HUES64 (cell line): Measurements from ENCODE around the gene PI4KB.

Experiments
- H3K27ac ChIP-seq: 2 replicates; pipeline ENCODE4 v1.7.0; 2013; ENCODE audit warnings: low read depth, low read length, inconsistent platforms
- H3K27me3 ChIP-seq: 2 replicates; pipeline ENCODE4 v1.6.1; 2013; ENCODE audit warnings: mild to moderate bottlenecking, low read length; ENCODE audit not compliant: insufficient read depth
- H3K36me3 ChIP-seq: 2 replicates; pipeline ENCODE4 v1.6.1; 2013; ENCODE audit warnings: mild to moderate bottlenecking, low read length; ENCODE audit not compliant: insufficient read depth
- H3K4me1 ChIP-seq: 2 replicates; pipeline ENCODE4 v1.6.1; 2013; ENCODE audit warnings: mild to moderate bottlenecking, low read length, moderate library complexity; ENCODE audit not compliant: insufficient read depth
- H3K4me3 ChIP-seq: 2 replicates; pipeline ENCODE4 v1.5.1; 2013; ENCODE audit warnings: mild to moderate bottlenecking, low read length, moderate library complexity
- H3K9ac ChIP-seq: 2 replicates; pipeline ENCODE4 v1.6.1; 2013; ENCODE audit warnings: mild to moderate bottlenecking, low read depth, low read length
- H3K9me3 ChIP-seq: 2 replicates; pipeline ENCODE4 v1.6.1; 2013; ENCODE audit warnings: low read depth, low read length; ENCODE audit not compliant: insufficient read depth
- WGBS: fragments of 150-250, 120-280 bp; methylation state at CpG from one replicate; pipeline ENCODE4 v1.1.7; 2013; ENCODE audit warnings: missing lambda C conversion rate; 5-methylcytosine and 5-hydroxymethylcytosine counted together

The PI4KB gene

GRCh38 chr1:151294742-151295462 is 32.3 kb downstream of the PI4KB start:
- Histone ChIP-seq H3K9ac (peak overlapping the region; percentile 19), H3K4me3 (peak overlapping the region; percentile 4; the same call in 1 of the 2 replicates), H3K27ac (peak overlapping the region; percentile 88), H3K9me3 (no peaks in the 10 kb centered on the region), H3K27me3 (no peaks in the 10 kb centered on the region), H3K4me1 (peaks cover 20% of the 10 kb centered on the region), H3K36me3 (peaks cover 69% of the 10 kb centered on the region)
- 54% methylated on average over 2 of the region's 2 CpGs for WGBS

- H3K4me3 ChIP-seq: no peak overlapping the region
- H3K27ac ChIP-seq: no peak overlapping the region
- H3K27me3 ChIP-seq: no peaks in the 10 kb centered on the region
- H3K9me3 ChIP-seq: no peaks in the 10 kb centered on the region
- peaks cover 69% of the 10 kb centered on the region for H3K36me3 ChIP-seq
- peaks cover 20% of the 10 kb centered on the region for H3K4me1 ChIP-seq
- 96% methylated on average over 4 of the region's 6 CpGs for WGBS
- no peak overlapping the region for H3K9ac ChIP-seq
Observed at GRCh38 chr1:151293093-151293492, 34.1 kb downstream of the PI4KB start.

GRCh38 chr1:151292207-151293030 is 34.8 kb downstream of the PI4KB start:
- no peaks in the 10 kb centered on the region for H3K27me3 ChIP-seq
- H3K4me1 ChIP-seq: peaks cover 20% of the 10 kb centered on the region
- H3K9me3 ChIP-seq: no peaks in the 10 kb centered on the region
- WGBS: 96% methylated on average over 13 of the region's 13 CpGs
- H3K9ac ChIP-seq: no peak overlapping the region
- peaks cover 70% of the 10 kb centered on the region for H3K36me3 ChIP-seq
- H3K4me3 ChIP-seq: no peak overlapping the region
- H3K27ac ChIP-seq: 0 out of 2 replicates have a peak overlapping the region, but pooled peaks have one; percentile 14

DNA sequence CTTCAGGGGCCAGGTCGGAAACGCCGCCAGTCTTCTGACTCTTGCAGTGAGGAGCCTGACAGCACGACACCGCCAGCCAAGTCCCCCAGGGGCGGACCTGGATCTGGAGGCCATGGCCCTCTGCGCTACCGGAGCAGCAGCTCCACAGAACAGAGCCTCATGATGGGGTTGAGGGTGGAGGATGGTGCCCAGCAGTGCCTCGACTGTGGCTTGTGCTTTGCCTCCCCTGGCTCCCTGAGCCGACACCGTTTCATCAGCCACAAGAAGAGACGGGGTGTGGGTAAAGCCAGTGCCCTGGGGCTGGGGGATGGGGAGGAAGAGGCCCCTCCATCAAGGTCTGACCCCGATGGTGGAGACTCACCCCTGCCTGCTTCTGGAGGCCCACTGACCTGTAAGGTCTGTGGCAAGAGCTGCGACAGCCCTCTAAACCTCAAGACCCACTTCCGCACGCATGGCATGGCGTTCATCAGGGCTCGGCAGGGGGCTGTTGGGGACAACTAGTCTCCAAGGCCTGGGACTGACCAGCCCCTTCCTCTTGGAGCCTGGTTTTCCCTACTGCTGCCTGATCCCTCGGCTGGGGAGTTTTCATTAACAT is 36.4 kb downstream of the PI4KB start:
- Histone ChIP-seq H3K4me3 (no peak overlapping the region), H3K27me3 (no peaks in the 10 kb centered on the region), H3K9me3 (no peaks in the 10 kb centered on the region), H3K27ac (no peak overlapping the region), H3K4me1 (peaks cover 20% of the 10 kb centered on the region), H3K9ac (no peak overlapping the region), H3K36me3 (peaks cover 81% of the 10 kb centered on the region)
- 92% methylated on average over 18 of the region's 19 CpGs for WGBS

DNA sequence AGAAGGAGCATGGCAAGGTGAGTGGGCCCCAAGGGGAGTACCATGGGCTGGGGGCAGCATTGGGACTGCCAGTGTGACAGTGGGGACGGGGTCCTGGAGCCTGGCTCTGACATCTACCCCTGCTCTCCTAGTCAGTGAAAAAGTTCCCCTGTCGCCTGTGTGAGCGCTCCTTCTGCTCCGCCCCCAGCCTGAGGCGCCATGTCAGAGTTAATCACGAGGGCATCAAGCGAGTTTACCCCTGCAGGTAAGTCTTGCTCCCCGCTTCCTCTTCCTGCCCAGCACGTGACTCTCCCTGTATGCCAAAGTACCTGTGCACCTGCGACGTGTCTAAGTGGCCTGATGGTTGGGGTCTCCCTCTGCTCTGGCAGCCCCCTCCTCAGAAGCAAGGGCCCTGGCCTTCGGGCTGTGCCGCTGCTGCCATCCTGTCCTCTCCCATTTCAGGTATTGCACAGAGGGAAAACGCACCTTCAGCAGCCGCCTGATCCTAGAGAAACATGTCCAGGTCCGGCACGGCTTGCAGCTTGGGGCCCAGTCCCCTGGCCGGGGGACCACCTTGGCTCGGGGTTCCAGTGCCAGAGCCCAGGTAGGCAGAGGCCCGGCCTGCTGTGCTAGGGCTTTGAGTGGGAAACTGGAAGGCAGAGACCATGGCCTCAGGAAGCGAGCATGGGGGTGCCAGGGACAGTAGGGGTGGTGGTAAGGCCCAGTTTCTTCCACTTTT is 37.1 kb downstream of the PI4KB start:
- peaks cover 83% of the 10 kb centered on the region for H3K36me3 ChIP-seq
- no peak overlapping the region for H3K27ac ChIP-seq
- H3K9me3 ChIP-seq: no peaks in the 10 kb centered on the region
- H3K9ac ChIP-seq: no peak overlapping the region
- WGBS: 92% methylated on average over 21 of the region's 21 CpGs
- no peaks in the 10 kb centered on the region for H3K27me3 ChIP-seq
- peaks cover 14% of the 10 kb centered on the region for H3K4me1 ChIP-seq
- no peak overlapping the region for H3K4me3 ChIP-seq

- H3K9ac ChIP-seq: no peak overlapping the region
- no peaks in the 10 kb centered on the region for H3K9me3 ChIP-seq
- H3K27ac ChIP-seq: no peak overlapping the region
- H3K4me1 ChIP-seq: peaks cover 5% of the 10 kb centered on the region
- 95% methylated on average over 18 of the region's 18 CpGs for WGBS
- H3K4me3 ChIP-seq: no peak overlapping the region
- H3K36me3 ChIP-seq: peaks cover 89% of the 10 kb centered on the region
- no peaks in the 10 kb centered on the region for H3K27me3 ChIP-seq
Observed at GRCh38 chr1:151289080-151289935, 37.9 kb downstream of the PI4KB start.

- no peak overlapping the region for H3K4me3 ChIP-seq
- WGBS: 95% methylated on average over 14 of the region's 14 CpGs
- H3K27me3 ChIP-seq: no peaks in the 10 kb centered on the region
- H3K9ac ChIP-seq: no peak overlapping the region
- H3K36me3 ChIP-seq: peaks cover 81% of the 10 kb centered on the region
- no peaks in the 10 kb centered on the region for H3K9me3 ChIP-seq
- H3K4me1 ChIP-seq: peaks cover 6% of the 10 kb centered on the region
- H3K27ac ChIP-seq: no peak overlapping the region
Observed at GRCh38 chr1:151288502-151288901, 38.7 kb downstream of the PI4KB start.

- Histone ChIP-seq H3K9me3 (no peaks in the 10 kb centered on the region), H3K36me3 (peaks cover 76% of the 10 kb centered on the region), H3K27me3 (no peaks in the 10 kb centered on the region), H3K4me1 (peaks cover 7% of the 10 kb centered on the region), H3K27ac (no peak overlapping the region), H3K9ac (no peak overlapping the region), H3K4me3 (no peak overlapping the region)
- 95% methylated on average over 22 of the region's 22 CpGs for WGBS
Observed at GRCh38 chr1:151287767-151288500, 39.3 kb downstream of the PI4KB start.

DNA sequence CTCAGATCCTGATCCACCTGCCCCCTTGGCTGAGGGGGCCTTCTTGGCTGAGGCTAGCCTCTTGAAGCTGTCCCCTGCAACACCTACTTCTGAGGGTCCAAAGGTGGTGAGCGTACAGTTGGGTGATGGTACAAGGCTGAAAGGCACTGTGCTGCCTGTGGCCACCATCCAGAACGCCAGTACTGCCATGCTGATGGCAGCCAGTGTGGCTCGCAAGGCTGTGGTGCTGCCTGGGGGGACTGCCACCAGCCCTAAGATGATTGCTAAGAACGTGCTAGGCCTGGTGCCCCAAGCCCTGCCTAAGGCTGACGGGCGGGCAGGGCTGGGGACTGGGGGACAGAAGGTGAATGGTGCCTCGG is 39.9 kb downstream of the PI4KB start:
- Histone ChIP-seq H3K9me3 (no peaks in the 10 kb centered on the region), H3K27ac (no peak overlapping the region), H3K36me3 (peaks cover 70% of the 10 kb centered on the region), H3K4me1 (peaks cover 7% of the 10 kb centered on the region), H3K4me3 (no peak overlapping the region), H3K27me3 (no peaks in the 10 kb centered on the region), H3K9ac (no peak overlapping the region)
- 93% methylated on average over 7 of the region's 7 CpGs for WGBS
